ENCODE data around the gene CD276.

DNA sequence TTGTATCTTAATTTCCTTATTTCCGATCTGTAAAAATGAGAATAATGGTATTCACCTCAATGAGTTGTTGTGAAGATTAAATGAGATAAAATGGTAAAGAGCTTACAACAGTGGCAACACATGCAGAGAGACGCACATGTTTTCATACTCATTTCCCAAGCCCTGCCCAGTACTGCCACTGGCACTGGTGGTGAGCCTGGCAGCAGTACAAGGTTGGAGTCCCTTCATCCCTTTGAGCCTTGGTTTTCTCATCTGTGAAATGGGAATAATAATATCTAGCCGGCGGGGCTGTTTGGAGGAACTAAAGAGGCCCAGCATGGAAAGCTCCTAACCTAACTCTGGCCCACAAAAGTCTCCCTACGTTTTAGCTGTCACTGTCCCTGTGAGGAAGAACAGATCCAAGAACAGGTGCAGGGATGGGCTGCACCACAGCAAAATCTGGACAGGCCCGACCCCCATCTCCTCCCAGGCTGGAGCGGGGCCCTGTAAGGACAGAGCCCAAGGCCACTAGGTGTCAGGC, 866 bp upstream of the CD276 start:
- TF ChIP-seq, protein P1, sequence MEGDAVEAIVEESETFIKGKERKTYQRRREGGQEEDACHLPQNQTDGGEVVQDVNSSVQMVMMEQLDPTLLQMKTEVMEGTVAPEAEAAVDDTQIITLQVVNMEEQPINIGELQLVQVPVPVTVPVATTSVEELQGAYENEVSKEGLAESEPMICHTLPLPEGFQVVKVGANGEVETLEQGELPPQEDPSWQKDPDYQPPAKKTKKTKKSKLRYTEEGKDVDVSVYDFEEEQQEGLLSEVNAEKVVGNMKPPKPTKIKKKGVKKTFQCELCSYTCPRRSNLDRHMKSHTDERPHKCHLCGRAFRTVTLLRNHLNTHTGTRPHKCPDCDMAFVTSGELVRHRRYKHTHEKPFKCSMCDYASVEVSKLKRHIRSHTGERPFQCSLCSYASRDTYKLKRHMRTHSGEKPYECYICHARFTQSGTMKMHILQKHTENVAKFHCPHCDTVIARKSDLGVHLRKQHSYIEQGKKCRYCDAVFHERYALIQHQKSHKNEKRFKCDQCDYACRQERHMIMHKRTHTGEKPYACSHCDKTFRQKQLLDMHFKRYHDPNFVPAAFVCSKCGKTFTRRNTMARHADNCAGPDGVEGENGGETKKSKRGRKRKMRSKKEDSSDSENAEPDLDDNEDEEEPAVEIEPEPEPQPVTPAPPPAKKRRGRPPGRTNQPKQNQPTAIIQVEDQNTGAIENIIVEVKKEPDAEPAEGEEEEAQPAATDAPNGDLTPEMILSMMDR (IDR thresholded peaks at IDR 0.05) = peak; percentile 21; the same call in 1 of the 2 replicates
- no peak for TF ChIP-seq ZFX (IDR thresholded peaks at IDR 0.05; ENCODE audit: borderline replicate concordance)
